GM19397 (cell line): ENCODE measurements around the gene MKNK2.
"Not testable (repeated sequence)": the region's sequence is repeated elsewhere in the genome, so short reads cannot be mapped to it uniquely, and the experiment has no call there.

ENCODE experiments used
- ATAC-seq: cut with Tn5 transposase; IDR thresholded peaks from one replicate; pipeline ENCODE4 v1.9.1; 2021; ENCODE audit warnings: mild to moderate bottlenecking, moderate library complexity; ENCODE audit not compliant: unreplicated experiment

Gene MKNK2

DNA sequence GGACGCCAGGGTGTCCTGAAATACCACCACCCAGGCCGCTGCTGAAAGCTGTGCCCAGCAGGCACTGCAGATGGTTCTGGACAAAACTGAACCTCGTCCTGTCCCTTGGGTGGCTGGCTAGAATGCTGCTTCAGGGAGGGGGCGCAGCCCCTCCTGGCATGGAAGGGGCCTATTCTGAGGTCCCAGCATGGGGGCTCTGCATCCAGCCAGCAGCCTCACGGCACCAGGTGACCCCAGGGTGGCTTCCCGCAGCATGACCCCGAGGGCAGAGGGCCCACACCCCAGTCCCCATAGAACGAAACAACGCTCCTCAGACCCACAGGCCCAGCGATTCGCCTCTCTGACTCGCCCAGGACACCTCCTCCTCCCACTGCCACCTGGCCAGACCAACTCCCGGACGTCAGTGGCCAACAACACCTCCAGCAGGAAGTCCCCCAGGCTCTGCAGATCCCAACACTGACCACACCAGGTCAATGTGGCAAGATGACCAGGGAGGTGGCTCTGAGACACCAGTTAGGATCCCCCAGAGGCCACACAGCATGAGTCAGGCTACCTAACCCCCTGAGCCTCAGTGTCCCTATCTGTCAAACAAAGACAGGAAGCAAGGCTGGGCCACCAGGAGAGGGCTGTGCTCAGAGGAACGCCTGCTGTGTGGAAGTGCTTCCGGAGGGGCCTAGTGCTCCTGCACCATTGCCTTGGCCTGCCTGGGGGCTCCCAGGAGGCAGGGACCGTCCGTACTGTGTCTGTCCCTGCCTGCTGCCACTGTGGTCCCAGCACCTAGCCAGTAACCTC lies 6.1 kb downstream of the MKNK2 start:
- no peak for ATAC-seq

GRCh38 chr19:2043961-2044708 lies 6.9 kb downstream of the MKNK2 start:
- no peak for ATAC-seq

- ATAC-seq = no peak
These were observed 7.8 kb downstream of the MKNK2 start for GRCh38 chr19:2043251-2043641.

DNA sequence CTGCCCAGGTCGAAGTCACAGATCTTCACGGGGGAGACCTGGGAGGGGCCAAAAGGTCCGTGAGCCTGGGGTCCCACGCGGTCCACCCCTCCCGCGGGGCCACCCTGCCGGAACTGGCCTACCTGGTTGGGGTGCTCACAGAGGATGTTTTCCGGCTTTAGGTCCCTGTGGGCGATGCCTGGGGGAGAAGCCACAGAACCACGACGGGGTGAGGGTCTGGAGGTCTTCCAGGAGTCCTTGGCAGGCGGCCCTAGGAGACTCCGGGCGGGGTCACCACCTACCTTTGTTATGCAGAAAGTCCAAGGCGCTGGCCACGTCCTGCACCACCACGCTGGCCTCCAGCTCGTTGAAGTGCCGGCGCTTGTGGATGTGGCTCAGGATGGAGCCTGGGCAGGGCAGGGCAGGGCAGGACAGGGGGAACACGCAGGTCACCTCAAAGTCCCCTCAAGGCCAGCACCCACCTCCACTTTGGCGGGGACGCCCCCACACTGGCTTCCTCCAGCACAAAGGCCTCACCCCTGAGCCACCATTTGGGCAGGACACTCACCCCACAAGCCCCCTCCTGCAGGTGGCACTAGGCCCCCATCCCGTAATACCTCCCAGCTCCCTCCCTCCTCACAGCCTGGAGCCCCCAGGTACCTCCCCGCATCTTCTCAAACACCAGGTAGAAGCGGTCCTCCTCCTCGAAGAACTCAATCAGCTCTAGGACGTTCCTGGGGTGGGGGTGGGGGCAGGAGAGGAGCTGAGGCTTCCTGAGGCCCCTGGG lies 8.4 kb downstream of the MKNK2 start:
- no peak for ATAC-seq

GRCh38 chr19:2041683-2042484 lies 9.2 kb downstream of the MKNK2 start:
- peak; percentile 77 for ATAC-seq

- ATAC-seq = no peak
These were observed 9.7 kb downstream of the MKNK2 start for GRCh38 chr19:2041433-2041682.

DNA sequence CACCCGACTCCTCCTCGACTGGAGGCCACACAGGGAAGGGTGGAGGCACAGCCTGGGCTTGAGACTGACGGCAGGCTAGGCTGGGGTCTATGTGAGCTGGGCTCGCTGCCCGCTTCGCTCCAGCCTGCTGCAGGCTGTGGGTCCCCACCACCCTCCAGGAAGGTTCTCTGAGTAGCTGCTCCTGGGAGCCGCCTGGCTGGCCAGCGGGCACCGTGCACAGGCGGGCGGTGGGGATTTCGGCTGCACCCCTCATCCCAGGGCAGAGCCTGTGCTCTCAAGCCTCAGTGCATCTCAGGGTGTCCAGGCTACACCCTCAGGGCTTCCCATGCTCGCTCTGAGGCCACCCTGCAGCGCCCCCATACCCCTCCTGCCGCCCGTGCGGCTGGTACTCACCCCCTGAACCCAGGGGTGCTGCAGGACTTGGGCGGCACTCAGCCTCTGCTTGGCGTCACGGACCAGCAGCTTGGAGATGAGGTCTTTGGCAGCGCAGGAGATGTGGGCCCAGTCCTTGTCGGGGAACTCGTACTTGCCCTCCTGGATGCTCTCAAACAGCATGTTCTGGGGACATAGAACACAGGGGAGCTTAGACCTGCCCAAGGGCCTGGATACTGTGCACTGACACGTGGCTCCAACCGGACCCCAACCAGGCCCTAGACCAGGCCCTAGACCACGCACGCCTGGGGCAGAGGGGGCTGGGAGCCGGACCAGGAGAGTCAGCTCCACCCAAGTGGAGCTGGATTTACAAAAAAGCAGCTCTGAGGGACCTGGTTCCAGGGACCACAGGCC lies 10.2 kb downstream of the MKNK2 start:
- no peak for ATAC-seq

GRCh38 chr19:2039959-2040646 lies 10.9 kb downstream of the MKNK2 start:
- no peak for ATAC-seq

DNA sequence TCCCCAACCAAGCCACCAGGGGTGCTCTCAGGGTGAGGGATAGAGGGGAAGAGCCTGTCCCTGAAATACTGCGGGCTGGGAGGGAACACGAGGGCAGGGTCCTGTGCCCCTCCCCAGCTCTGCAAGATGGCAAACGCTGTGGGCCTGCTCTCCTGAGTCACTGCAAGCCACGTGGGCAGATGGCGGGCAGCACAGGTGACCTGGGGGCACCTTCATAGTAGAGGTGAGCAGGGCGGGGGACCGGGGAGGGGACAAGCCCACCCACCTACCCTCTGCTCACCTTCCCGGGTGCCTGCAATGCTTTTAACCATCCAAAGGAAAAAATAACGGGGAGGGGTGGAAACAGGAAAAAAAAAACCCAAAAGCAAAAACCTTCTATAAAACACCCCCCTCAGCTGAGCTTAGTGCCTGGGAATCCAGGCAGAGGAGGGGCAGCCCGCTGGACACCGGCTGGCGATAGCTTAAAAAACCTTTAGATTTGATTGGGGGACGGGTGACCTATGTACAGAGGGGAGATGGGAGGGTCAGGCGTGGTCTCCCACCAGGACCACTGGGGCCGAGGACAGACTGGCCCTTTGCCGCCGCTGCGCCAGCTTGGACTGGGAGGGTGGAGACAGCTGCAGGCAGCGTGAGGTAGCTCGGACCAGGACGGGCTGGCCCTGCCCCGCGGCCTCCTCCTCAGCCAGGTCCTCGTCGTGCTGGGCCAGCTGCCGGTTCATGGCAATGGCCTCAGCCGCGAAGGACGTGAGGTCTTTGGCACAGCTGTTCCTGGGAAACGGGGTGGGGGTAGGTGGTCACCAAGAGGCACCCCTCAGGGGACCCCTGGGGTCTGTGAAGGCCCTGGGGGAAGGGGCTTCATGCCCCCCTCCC lies 11.7 kb downstream of the MKNK2 start:
- no peak for ATAC-seq

DNA sequence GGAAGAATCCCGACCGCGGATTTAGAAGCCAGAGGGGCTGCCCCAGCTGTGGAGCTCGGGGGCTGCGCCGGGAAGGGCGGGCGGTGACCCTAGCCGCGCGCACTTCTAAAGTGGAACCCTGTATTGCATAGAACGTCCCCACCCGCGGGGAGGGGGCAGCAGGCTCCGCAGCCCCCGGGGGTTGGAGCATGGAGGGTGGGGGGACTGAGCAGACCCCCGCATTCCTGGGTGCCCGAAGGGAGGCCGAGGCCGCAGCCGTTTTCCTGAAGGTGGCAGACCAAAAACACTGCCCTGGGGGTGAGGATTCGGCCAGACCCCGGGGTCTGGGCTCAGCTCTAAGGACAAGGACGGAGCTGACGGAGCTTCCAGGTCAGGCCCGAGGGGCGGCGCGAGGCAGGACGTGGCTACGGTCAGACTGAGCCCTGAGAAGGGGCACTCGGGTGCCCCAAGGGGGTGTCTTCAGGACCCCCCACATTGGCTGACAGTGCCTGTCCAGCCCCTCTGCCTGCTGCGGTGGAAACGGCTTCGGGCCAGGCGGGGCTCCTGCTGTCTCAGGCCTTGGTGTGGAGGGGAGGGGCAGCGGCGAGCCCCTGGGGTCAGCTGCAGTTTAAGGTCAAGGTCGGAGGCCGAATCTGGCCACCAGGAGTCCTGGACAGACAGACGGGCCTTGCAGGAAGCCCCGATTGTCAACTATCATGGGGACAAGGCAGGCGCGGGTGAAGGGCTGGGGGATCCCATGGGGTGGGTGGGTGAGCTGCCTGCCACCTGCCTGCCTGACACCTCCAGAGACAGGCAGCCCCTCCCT lies 12.6 kb downstream of the MKNK2 start:
- no peak for ATAC-seq

GRCh38 chr19:2037651-2038255 lies 13.3 kb downstream of the MKNK2 start:
- ATAC-seq = no peak

DNA sequence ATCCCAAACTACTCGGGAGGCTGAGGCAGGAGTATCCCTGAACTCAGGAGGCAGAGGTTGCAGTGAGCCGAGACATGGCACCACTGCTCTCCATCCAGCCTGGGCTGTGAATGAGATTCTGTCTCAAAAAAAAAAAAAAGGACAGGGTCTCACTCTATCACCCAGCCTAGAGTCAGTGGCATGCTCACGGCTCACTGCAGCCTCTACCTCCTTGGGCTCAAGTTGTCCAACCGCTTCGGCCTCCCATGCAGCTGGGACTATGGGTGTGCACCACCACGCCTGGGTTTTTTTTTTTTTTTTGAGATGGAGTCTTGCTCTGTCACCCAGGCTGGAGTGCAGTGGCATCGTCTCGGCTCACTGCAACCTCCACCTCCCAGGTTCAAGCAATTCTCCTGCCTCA lies 14.6 kb downstream of the MKNK2 start:
- ATAC-seq = no peak

DNA sequence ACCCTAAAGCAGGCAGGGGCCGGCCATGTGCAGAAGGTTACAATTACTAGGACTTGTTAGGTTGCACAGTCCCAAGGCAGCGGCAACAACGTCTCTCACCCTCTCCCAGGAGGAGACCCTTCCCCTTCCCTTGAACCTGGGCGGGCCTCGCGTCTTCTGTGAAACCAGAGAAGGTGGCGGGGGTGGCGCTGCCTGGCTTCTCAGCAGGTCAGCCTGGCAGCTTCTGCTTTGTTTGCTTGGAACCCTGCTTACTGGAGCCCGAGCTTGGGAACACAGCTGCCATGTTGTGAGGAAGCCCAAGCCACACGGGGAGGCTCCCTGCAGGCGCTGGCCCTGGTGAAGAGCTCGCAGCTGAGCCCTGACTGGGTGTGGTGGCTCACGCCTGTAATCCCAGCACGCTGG lies 15.5 kb downstream of the MKNK2 start:
- ATAC-seq = no peak

DNA sequence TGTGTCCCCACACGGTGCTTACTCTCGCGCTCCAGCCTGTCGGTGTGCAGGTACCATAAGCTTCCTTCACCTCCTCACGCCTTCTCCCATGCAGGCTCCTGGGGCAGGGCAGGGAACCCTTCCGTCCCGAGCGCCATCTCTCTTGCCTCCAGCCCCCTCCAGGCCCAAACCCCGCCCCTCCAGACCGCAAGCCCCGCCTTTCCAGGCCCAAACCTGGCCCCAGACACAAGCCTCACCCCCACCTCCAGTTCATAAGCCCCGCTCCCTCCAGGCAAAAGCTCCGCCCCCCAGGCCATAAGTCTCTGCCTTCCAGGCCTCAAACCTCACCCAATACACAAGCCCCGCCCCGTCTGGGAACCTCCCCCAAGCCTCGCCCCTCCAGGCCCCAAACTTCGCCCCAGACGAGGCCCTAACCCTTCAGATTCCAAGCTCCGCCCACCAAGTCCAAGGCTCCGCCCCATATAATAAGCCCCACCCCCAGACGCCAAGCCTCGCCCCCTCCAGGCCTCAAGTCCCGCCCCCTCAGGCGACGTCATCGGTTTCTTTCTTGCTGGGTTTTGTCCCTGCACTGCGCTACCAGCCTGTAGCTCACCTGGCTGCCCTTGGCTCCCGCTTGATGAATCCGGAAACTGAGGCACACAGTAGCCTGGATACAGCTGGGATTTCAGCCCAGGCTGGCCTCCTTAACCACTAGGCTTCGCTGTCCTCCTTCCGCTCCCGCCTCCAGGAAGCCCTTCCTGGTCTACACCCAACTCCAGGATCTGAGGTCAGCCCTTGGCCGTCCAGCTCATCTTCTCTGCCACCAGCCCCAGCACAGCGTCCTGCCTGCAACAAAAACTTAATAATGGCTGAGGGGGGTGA lies 16.1 kb downstream of the MKNK2 start:
- ATAC-seq = no peak

- not testable (repeated sequence) for ATAC-seq
These were observed 16.8 kb downstream of the MKNK2 start for GRCh38 chr19:2034253-2034652.

DNA sequence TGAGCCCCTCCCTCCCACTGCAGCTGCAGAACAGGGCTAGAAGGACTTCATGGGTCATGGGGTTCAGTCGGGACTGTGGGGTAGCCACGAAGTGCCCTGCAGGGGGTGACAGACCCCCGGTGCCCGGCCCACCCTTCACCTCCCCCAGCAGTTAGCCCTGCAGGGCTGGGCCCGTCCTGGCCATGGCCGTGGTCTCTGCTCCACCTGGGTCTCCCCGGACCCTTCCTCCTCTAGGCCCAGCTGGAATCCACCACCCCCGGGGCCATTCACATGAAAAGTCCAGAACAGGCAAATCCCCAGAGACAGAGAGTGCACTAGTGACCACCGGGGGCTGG lies 17.3 kb downstream of the MKNK2 start:
- no peak for ATAC-seq
